GM21367 (cell line): ENCODE data around the gene CCDC92B.
"Not testable (repeated sequence)": the region's sequence is repeated elsewhere in the genome, so short reads cannot be mapped to it uniquely, and the experiment has no call there.

Source experiments
- ATAC-seq: cut with Tn5 transposase; IDR thresholded peaks from one replicate; pipeline ENCODE4 v1.9.1; 2021; ENCODE audit not compliant: unreplicated experiment

The CCDC92B gene

DNA sequence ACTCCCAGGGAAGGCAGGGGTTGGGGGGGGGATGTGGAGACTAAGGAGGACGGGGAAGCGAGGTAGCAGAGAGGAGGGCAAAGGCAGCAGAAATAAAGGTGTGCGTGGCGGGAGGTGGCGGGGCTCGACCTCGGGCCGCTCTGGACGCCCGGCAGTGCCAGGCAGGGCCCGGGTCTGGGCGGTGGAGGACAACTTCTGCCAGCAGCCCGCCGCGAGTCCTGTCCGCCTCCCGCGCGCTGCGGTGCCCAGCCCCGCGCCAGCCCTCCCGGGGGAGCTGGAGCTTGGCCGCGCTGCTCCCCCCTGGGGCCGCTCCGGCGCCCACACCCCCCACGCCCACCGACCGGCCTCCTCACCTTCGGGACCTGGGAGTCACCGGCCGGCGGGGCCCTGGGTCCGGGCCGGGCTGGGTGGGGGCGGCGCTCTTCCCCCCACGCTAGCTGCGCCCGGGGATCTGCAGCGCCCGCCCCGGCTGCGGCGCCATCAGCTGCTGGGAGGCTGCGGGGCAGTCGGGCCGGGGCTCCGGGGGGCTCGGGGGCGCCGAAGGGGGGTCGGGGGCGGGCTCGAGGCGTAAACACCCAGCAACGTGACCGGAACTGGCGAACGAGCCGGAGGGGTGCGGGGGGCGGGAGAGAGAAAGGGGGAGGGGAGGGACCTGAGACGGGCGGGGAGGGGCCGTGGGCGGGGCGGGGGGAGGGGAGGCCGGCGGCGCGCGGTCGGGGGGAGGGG lies at the start of gene CCDC92B:
Gene CCDC92B, minus strand, starts transcription at position 595 of the 726 bp plus-strand sequence. CDS start 14,507 bp downstream, outside the sequence.
- no peak for ATAC-seq

DNA sequence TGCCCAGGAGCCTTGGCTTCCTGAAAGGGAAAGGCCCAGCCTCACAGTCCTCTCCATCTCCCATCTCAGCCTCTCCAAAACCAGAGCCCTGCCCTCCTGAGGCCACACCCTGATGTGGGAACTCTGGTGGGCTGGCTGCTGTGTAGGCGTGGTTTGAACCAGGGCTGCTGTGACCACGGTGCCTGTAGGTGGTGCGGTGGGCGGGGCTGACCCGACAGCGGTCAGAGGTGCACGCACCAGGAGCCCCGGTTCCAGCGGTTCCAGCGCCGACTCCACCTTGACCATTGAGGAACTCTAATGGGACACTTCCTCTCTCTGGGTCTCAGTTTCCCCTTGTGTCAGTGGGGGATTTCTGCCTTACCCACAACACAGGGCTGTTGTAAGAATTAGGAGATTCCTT lies 49.2 kb upstream of the CCDC92B start:
- ATAC-seq, result no peak

DNA sequence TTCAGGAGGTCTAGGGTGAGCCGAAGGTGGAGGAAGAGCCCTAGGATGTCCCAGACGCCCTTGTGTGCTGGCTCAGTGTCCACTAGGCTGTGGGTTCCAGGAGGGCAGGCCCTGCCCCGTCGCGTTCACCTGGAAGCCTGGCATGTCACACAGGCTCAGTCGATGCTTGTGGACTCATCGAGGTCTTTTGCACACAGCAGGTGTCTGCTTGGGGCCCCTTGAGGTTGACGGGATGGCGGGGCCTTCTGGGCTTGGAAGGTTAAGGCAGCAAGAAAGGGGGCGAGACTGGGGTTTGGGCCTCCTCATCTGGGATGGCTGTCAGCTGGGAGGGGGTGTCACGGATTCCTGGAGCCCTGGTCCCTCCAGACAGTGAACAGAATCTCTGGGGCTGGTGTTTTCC lies 48.7 kb upstream of the CCDC92B start:
- no peak for ATAC-seq

DNA sequence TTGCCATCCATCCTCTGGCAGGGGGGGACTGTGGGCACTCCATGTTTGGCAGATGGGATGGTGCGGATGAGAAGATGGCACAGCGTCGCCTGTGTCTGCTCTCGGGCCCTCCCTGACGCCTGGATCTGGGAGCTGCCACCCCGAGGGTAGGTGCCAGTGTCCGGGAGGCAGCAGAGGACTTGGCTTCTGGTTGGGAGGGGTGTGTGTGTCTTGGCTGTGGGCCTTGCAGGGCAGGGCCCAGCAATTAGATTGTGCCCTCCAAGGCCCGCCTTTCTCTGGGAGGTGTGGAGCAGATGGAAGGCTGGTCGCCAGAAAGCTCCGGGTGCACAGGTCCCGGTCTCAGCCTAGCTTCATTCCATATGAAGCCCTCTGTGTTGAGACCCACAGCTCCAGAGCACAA lies 48.2 kb upstream of the CCDC92B start:
- no peak for ATAC-seq

DNA sequence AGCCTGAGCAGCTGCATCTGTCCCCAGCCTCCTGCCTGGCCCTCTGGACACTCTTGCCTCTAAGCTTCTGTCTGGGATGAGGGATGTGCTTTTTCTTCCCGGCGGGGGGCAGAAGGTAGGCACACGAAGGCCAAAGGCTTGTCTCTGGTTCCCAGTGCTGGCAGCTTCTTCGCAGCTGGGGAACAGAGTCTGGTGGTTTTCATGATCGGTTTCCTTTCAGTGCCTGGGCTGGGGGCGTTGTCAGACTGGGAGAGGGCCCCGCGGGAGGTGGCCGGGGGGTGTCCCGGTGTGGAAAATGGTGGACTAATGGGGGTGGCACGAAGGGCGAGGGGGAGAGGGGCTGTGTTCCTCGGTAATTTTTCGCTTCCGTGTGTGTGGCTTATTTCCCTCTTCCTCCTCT lies 47.8 kb upstream of the CCDC92B start:
- no peak for ATAC-seq

DNA sequence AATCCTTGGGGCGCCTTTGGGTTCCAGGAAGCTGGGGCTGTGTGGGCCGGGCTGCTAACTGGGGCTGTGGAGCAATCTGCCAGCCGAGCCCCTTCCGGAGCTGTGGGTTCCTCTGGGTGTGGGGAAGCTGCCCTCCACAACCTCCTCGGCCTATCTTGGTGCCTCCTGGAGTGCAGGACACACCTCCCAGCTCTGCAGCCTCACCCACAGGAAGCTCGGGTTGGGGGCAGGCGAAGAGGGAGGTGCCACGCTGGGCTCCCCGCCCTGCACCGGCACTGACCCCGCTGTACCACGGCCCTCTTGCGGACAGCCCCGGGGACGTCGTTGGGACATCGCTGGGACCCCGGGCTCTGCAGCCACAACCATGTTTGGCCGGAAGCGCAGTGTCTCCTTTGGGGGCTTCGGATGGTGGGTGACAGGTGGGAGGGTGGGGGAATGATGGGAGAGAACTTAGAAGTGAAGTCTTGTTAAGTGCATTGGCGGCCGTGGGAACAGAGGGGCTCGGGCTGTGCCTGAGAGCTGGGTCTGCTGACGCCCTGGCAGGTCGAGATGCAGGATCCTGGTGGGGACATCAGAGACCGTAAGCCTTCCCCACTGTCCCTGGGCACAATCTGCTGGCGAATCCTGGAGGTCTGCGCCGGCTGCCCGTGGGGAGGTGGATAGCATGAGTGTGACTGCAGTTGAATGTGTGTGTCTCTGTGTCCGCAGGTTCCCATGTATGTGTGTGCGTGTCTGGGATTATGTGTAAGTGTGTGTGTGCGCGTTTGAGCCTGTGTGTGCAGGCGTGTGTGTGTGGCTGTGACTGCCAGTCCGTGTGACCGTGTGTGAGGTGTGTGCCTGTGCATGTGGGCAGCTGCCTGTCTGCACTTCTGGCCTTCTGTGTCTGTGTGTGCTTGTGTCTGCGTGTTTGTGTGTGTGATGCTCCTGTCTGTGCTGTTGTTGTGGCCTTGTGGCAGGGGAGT lies 47.0 kb upstream of the CCDC92B start, which contains the start of gene RAP1GAP2:
Gene RAP1GAP2, plus strand, starts transcription at position 275 of the 962 bp plus-strand sequence. Its CDS starts 90 bp downstream, at position 365.
- no peak for ATAC-seq

DNA sequence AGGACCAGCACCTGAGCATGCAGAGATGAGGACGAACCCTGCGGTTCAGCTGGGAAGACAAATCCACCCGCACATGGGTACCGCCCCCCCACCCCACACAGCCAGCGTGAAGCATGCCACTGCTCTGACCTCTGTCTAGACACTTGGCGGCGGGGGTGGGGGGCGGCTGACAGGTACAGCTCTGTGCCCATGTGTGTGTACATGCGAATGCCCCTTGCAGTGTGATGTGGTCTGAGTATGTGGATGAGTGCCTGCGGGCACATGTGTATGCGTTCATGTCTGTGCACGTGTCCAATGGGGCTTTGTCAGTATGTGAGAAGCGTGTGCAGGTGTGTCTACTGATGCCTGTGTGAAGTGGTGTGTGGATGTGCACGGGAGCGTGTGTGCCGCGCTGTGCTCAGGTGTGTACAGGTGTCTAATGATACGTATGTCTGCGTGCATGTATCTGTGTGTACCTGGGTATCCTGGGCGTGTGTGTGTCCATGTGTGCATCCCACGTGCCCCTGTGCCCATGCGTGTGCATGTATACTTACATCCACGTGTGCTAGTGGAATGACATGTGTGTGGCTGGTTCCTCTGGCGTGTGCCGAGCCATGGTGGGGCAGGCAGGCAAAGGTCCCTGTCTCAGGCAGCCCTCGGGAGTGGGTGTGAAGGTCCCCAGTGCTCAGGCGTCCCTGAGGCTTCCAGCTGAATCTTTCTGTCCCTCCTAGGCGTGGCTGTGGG lies 46.1 kb upstream of the CCDC92B start:
- no peak for ATAC-seq

DNA sequence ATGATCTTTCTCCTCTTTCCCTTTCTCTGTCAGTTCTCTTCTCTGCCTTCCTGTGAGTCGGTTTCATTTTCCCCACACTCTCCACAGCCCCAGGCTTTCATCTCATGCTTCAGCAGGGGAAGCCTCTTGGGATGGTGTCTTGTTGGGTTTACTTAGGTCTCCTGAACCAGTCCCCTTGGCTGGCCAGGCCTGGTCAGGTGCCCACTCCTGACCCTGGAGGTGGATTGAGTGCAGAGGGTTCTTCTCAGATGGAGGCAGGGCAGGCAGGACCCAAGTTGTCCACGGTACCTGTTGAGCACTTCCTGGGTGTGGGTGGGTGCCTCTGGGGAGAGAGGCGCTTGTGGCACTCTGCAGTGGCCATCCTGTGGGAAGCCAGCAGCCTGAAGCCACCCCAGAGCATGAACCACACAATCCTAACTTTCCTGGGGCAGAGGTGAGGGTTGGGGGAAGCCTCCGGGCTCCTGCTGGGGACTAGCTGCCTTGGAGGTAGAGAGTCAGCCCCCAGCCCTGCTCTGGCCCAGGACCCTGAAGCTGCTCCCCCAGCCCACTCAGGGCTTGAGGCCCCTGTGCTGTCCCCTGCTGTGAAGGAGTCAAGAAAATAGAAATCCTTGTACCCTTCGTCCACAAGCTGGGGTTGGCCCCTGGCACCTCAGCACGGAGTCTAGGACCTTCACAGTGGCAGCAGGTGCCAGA lies 44.8 kb upstream of the CCDC92B start:
- ATAC-seq, result no peak

DNA sequence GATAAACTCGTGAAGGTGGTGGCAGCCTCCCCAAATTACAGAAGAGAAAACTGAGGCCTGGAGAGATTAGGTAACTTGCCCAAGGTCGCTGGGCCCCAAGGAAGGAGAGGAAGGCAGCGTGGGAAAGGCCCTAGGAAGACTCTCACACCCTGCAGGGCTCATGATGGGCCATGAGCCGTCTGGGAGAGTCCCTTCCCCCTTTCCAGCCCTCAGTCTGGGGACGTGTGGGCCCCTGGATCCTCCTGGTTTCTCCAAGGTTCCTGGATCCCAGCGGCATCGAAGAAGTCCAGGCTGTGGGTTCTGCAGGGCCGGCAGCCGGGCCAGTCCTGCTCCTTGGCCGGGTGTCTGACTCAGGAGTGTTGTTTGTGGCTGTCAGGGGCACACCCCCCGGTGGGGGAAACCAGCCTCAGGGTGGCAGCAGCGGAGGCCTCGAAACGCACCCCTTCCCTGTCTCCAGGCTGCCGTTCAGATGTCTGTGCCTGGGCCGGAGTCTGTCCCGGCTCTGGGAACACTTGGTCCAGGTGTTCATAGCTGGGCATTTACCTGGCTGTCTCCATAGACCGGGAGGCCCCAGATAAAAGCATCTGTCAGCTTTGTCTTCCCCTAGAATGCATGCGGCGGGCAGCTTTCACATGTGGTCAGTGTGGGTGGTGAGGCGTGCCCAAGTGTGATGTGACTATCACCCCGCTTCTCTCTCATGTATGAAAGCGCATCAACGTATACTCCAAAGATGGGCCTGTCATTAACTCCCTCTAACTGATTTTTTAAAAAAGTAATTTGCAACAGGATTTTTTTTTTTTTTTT lies 43.1 kb upstream of the CCDC92B start:
- ATAC-seq, result no peak

DNA sequence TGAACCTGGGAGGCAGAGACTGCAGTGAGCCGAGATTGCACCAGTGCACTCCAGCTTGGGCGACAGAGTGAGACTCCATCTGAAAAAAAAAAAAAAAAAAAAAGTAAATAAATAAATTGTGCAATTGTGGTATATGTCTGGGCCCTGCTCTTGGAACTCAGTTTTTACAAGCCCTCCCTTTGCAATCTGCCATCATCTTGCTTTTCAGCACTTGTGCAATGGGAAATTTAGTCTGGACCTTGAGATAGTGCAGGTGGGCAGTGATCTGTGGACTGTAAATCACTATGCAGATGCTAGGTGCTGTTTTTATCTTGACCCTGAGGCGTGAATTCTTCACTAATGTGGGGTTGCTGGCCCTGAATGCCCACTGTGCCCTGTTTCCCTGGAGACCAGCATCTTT lies 40.2 kb upstream of the CCDC92B start:
- no peak for ATAC-seq

DNA sequence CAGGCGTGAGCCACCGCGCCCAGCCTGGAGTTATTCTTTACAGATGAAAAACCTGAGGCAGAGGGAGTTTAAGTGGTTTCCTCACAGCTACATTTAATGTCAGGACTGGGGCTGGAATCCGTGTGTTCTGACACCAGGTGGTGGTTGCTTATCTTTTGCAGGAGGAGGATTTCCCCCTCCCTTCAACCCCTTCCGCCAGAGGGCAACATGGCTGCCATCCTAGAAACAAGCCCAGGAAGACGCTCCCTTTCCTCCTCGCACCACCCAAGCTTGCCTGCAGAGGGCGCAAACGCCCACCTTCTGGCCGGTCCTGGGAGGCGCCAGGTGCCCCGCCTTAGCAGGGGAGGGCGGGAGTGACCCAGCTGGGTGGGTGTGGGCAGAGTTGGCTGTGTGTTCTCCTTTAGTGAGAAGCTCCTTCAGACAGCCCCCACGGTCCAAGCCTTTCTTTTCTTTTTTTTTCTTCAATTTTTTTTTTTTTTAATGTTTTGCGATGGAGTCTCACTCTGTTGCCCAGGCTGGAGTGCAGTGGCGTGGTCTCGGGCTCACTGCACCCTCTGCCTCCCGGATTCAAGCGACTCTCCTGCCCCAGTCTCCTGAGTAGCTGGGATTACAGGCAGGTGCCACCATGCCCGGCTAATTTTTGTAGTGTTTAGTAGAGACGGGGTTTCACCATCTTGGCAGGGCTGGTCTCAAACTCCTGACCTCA lies 36.9 kb upstream of the CCDC92B start:
- peak; percentile 73 for ATAC-seq

DNA sequence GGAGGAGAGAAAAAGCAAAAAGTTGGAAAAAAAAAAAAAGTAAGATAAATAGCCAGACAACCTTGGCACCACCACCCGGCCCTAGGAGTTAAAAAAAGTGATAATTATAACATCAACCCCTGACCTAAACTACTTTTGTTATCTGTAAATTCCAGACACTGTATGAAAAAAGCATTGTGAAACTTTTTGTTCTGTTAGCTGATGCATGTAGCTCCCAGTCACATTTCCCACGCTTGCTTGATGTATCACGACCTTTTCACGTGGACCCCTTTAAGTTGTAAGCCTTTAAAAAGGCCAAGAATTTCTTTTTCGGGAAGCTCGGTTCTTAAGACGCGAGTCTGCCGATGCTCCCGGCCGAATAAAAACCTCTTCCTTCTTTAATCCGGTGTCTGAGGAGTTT lies 35.9 kb upstream of the CCDC92B start:
- not testable (repeated sequence) for ATAC-seq

DNA sequence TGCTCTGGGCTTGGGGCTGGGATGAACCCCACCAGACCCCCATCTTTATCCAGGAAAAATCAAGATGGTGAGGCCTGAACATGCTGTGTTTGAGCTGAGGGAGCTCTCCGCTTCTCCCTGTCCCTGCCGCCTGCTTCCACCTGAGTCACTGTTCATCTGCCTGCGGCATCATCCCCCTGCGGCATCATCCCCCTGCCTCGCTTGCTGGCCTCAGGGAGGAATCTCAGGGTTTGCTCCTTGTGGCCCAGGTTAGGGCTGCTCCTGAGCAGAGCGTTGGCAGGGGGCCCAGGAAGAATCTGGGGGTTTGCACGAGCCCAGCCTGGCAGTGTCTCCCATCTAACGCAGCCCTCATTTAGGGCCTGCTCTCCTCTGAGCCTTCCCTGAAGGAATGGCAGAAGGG lies 35.4 kb upstream of the CCDC92B start:
- no peak for ATAC-seq

DNA sequence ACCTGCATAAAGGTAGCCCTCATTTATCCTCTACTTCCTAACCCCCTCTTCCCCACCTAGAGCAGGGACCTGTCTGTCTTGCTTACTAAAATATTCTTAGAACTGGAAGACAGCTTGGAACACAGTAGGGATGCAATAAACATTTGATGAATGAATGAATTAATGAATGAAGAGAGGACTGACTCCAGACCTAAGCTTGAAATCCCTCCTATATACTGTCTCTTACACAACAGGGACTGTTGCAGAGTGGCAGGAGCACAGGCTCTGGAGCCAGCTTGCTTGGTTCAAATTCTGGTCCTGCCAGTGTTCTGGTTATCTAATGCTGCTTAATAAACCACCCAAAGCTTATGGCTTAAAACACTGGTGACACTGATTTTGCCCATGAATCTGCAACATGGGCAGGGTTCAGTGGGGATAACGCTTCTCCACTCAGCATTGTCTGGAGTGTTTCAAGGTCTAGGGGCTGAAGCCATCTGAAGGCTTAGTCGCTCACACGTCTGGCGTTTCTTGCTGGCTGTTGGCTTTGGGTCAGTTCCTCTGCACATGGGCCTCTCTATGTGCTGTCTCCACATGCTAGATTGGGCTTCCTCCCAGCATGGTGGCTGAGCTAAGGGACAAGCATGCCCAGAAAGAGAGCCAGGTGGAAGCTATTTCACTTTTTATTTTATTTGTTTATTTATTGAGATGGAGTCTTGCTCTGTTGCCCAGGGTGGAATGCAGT lies 34.0 kb upstream of the CCDC92B start:
- ATAC-seq, result no peak

DNA sequence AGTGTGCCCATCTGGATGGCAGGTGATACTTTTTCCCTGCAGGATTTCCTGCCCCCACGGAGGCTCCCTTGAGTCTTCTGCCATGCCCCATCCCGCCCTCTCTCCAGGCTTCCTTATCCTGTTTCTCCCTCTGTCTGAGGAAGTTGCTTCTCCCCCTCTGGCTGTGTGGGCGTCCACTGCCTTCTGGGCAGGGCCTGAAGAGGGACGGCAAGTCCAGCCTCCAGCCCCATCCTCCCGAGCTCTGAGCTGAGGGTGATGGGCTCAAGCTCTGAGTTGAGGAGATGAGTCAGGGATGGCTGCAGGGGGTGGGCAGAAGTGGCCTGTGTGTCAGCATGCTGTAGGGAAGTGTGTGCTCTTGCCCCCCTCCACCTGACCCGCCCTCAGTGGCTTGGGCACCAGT lies 32.6 kb upstream of the CCDC92B start:
- ATAC-seq, result no peak

DNA sequence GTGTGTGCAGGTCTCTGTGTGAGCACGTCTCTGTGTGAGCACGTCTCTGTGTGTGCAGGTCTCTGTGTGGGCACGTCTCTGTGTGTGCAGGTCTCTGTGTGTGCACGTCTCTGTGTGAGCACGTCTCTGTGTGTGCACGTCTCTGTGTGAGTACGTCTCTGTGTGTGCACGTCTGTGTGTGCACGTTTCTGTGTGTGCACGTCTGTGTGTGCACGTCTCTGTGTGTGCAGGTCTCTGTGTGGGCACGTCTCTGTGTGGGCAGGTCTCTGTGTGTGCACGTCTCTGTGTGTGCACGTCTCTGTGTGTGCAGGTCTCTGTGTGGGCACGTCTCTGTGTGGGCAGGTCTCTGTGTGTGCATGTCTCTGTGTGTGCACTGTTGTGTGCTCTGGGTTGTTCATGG lies 32.1 kb upstream of the CCDC92B start:
- not testable (repeated sequence) for ATAC-seq

DNA sequence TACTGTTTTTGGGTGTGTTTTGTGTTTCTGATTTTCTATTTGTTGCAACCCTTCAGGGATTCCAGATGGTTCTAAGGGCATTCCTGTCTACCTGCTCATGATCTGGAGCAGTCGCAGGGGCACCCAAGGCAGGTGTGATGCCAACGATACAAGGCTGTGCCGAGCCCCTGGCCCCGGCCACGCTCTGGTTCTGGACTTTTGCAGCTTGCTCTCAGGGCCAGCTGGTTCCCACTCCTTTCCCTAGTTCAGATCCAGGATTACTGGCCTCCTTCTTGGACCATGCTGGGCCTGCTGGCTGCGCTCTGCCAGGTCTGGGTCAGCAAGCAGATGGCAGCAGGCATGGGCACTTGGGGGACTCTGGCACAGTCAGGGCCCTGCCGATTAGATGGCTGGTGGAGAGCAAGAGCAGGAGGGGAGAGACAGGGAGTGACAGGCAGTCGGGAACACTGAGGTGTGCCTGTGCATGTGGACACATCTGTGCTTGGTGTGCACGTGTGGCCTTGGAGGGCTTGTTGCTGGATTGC lies 31.5 kb upstream of the CCDC92B start:
- no peak for ATAC-seq

DNA sequence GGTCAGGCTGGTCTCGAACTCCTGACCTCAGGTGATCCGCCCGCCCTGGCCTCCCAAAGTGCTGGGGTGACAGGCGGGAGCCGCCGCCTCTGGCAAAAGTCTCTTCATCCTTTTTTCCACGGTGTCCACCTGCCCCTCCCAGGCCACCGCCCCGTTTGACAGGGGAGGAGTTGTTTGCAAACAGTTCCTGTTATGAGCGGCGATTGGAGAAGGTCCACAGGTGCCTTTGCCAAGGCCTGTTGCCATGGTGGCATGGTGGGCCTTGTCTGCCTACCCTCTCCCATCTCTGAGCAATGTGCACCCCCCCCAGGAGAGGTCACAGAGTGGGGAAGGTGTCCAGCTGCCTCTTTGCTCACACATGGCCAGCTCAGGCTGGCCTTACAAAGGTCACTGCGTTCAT lies 30.8 kb upstream of the CCDC92B start:
- ATAC-seq, result no peak
